Endothelial cell of umbilical vein (primary cell): ENCODE measurements around the gene AURKB. TPM values are rescaled to one million over a fixed set of nuclear protein-coding genes. Genes with fewer than 3 reads are reported as not detected.
"Not testable (repeated sequence)": the region's sequence is repeated elsewhere in the genome, so short reads cannot be mapped to it uniquely, and the experiment has no call there.

ENCODE experiments used
- BruUV-seq: library from RNA; stranded (reverse); fragments of 400-500 nt; replicated peaks from 2 replicates; lab custom pipeline; 2021; lab: Mats Ljungman, UMichigan
- CTCF ChIA-PET: fragments of 300-600, 350-600 bp; sonication (Branson Sonifier 250); formaldehyde crosslinking; loops from one replicate; lab custom pipeline; 2021; ENCODE audit warnings: antibody characterized with exemption, inconsistent platforms; lab: Charles Lee
- POLR2A ChIA-PET: fragments of 300-600, 350-600 bp; sonication (Branson Sonifier 250); formaldehyde crosslinking; loops from one replicate; lab custom pipeline; 2021; ENCODE audit warnings: antibody characterized with exemption, inconsistent platforms; lab: Charles Lee
- DNase-seq: peaks from one replicate; pipeline ENCODE4 v3.0.0-alpha.2; 2011; ENCODE audit warnings: low read depth, low spot score
- FAIRE-seq: peaks from 2 replicates; lab custom pipeline; 2011; peaks lifted over from hg19 to GRCh38; lab: Jason Lieb, UNC
- H2AFZ ChIP-seq: 2 replicates; pipeline ENCODE4 v1.6.0; 2012; ENCODE audit warnings: low read depth, low read length, control low read depth, inconsistent platforms
- H3K27ac ChIP-seq: 2 replicates; pipeline ENCODE4 v1.5.1; 2011; ENCODE audit warnings: low read depth, mild to moderate bottlenecking, control low read depth, low read length, moderate library complexity; ENCODE audit not compliant: insufficient read depth
- H3K27me3 ChIP-seq, 2 experiments: 2 replicates each; pipeline versions ENCODE4 v1.6.0 to v1.6.1; 2011; ENCODE audit warnings: low read length in 2 of 2, mixed read lengths in 1 of 2; ENCODE audit not compliant: control insufficient read depth in 2 of 2, insufficient read depth in 2 of 2
- H3K36me3 ChIP-seq, 2 experiments: 2 replicates in 1 of 2; 3 replicates in 1 of 2; pipeline ENCODE4 v1.5.1; 2011; ENCODE audit warnings: low read length in 2 of 2, mild to moderate bottlenecking in 1 of 2, moderate library complexity in 1 of 2; ENCODE audit not compliant: control insufficient read depth in 2 of 2, insufficient read depth in 2 of 2; ENCODE audit errors: extremely low read depth in 1 of 2
- H3K4me1 ChIP-seq: 3 replicates; pipeline ENCODE4 v1.5.1; 2011; ENCODE audit warnings: mild to moderate bottlenecking, low read length; ENCODE audit not compliant: control insufficient read depth, insufficient read depth; ENCODE audit errors: extremely low read depth
- H3K4me2 ChIP-seq: 2 replicates; pipeline ENCODE4 v1.6.1; 2011; ENCODE audit warnings: low read length, control low read depth, mixed read lengths; ENCODE audit not compliant: insufficient read depth
- H3K4me3 ChIP-seq, 3 experiments: fragments of 200-600 bp in 1 of 3; sonication (generic), shearing (Covaris generic) in 1 of 3; replicated peaks in 1 of 3; 2 replicates each; pipeline ENCODE4 v1.5.1; 2011 to 2016; ENCODE audit warnings: control low read depth in 3 of 3, low read length in 3 of 3, mild to moderate bottlenecking in 2 of 3, inconsistent platforms in 1 of 3, low read depth in 1 of 3, moderate library complexity in 1 of 3; ENCODE audit not compliant: insufficient read depth in 1 of 3
- H3K79me2 ChIP-seq: 2 replicates; pipeline ENCODE4 v1.6.0; 2012; ENCODE audit warnings: low read length, inconsistent platforms; ENCODE audit not compliant: control insufficient read depth, insufficient read depth
- H3K9ac ChIP-seq: replicated peaks from 2 replicates; pipeline ENCODE3; 2011; ENCODE audit warnings: low read length, control low read depth; ENCODE audit not compliant: insufficient read depth; ENCODE audit errors: extremely low read depth
- H3K9me1 ChIP-seq: replicated peaks from 3 replicates; pipeline ENCODE4 v1.6.0; 2011; ENCODE audit warnings: mild to moderate bottlenecking, low read length; ENCODE audit not compliant: control insufficient read depth, insufficient read depth; ENCODE audit errors: extremely low read depth
- H3K9me3 ChIP-seq: replicated peaks from 2 replicates; pipeline ENCODE4 v1.5.1; 2012; ENCODE audit warnings: low read length, inconsistent platforms; ENCODE audit not compliant: control insufficient read depth, insufficient read depth
- H4K20me1 ChIP-seq: replicated peaks from 2 replicates; pipeline ENCODE3; 2011; ENCODE audit warnings: mild to moderate bottlenecking, low read length; ENCODE audit not compliant: control insufficient read depth, insufficient read depth; ENCODE audit errors: extremely low read depth
- EZH2 ChIP-seq: IDR thresholded peaks from 2 replicates; pipeline ENCODE4 v1.6.1; 2012; ENCODE audit warnings: borderline replicate concordance, low read depth, mild to moderate bottlenecking, moderate library complexity, low read length, inconsistent platforms; ENCODE audit not compliant: severe bottlenecking
- GATA2 ChIP-seq: IDR thresholded peaks from 2 replicates; pipeline ENCODE4 v1.7.0; 2011; ENCODE audit warnings: low read depth, mild to moderate bottlenecking, moderate library complexity, mixed read lengths, low read length; ENCODE audit not compliant: insufficient read length, insufficient read depth
- JUN ChIP-seq: IDR thresholded peaks from 2 replicates; pipeline ENCODE4 v1.6.1; 2011; ENCODE audit warnings: borderline replicate concordance, low read depth; ENCODE audit not compliant: insufficient read length, insufficient read depth
- dilution Hi-C: fragments of 300-500 bp; cut with MboI; formaldehyde crosslinking; loops from one replicate; pipeline ENCODE4 v1.15.0; 2019; ENCODE audit warnings: low sequenced_read_pairs; ENCODE audit not compliant: extremely low pct_ligation_motif_present
- intact Hi-C: fragments of 100-400 bp; cut with micrococcal nuclease; formaldehyde crosslinking; loops from one replicate; pipeline ENCODE4 v1.10.0; 2022
- polyA plus RNA-seq, 4 experiments: library from polyadenylated mRNA; depleted of rRNA in 3 of 4; stranded (reverse) in 3 of 4; unstranded in 1 of 4; fragments of >200 nt; gene quantifications; 2 replicates each; pipeline versions ENCODE4 v1.2.1 to v1.2.3, GENCODE V29; 2011 to 2012; ENCODE audit warnings: missing spikeins in 1 of 4
- total RNA-seq: library from RNA; stranded (reverse); gene quantifications from 2 replicates; pipeline ENCODE4 v1.2.3, GENCODE V29; 2021
- TF ChIP-seq, protein P1 (sequence below), 2 donors: IDR thresholded peaks; 1 replicate in 1 of 2; 2 replicates in 1 of 2; pipeline ENCODE4 v1.5.1; 2011; ENCODE audit warnings: low read length in 2 of 2, mild to moderate bottlenecking in 2 of 2, moderate library complexity in 2 of 2, control low read depth in 1 of 2, inconsistent platforms in 1 of 2, low read depth in 1 of 2; ENCODE audit not compliant: insufficient read depth in 1 of 2; ENCODE audit errors: extremely low read depth in 1 of 2

The AURKB gene
- total and polyA plus RNA-seq, 2 donors (not counting 3 experiments of a cell fraction or from before 2014, with no cell fraction given), result 67.8 to 107 TPM

GRCh38 chr17:8253801-8254200 lies 43.4 kb upstream of the AURKB start:
- H3K79me2 ChIP-seq, result peaks cover 33% of the 10 kb centered on the region
- CTCF ChIA-PET, result interaction anchor here (0.5 to 1.7 kb wide), 4 partner anchors 42 to 156 kb away, joined by 3 to 16 read pairs (median 5); partner anchors contain the start of gene SLC25A35

GRCh38 chr17:8251411-8251810 lies 41.0 kb upstream of the AURKB start:
- Histone ChIP-seq H3K79me2 (peaks cover 33% of the 10 kb centered on the region), H3K4me1 (peaks cover 14% of the 10 kb centered on the region), H3K36me3 (peaks cover 3 to 13% of the 10 kb centered on the region in 2 experiments)
- H3K9ac ChIP-seq, intact Hi-C loops, H3K4me2 ChIP-seq, H4K20me1 ChIP-seq, FAIRE-seq, H3K9me3 ChIP-seq, H3K27ac ChIP-seq, POLR2A ChIA-PET, H3K9me1 ChIP-seq, H2AFZ ChIP-seq, dilution Hi-C loops, DNase-seq, BruUV-seq, H3K4me3 ChIP-seq, H3K27me3 ChIP-seq: not testable (repeated sequence)
- CTCF ChIA-PET, result interaction anchor here (2.2 kb wide), 1 partner anchor 50 kb away, joined by 6 read pairs; no protein-coding TSS in a partner anchor

More at GRCh38 chr17:8253801-8254200, 43.4 kb upstream of the AURKB start:
- DNase-seq (peak; percentile 26), FAIRE-seq (peak; percentile 82)
- H2AFZ ChIP-seq, result no peak overlapping the region
- no peak overlapping the region for H3K4me3 ChIP-seq
- no peak overlapping the region for H3K9ac ChIP-seq
- no peaks in the 10 kb centered on the region for H4K20me1 ChIP-seq
- TF ChIP-seq GATA2 (no peak), JUN (no peak), EZH2 (no peak)
- TF ChIP-seq, protein P1, sequence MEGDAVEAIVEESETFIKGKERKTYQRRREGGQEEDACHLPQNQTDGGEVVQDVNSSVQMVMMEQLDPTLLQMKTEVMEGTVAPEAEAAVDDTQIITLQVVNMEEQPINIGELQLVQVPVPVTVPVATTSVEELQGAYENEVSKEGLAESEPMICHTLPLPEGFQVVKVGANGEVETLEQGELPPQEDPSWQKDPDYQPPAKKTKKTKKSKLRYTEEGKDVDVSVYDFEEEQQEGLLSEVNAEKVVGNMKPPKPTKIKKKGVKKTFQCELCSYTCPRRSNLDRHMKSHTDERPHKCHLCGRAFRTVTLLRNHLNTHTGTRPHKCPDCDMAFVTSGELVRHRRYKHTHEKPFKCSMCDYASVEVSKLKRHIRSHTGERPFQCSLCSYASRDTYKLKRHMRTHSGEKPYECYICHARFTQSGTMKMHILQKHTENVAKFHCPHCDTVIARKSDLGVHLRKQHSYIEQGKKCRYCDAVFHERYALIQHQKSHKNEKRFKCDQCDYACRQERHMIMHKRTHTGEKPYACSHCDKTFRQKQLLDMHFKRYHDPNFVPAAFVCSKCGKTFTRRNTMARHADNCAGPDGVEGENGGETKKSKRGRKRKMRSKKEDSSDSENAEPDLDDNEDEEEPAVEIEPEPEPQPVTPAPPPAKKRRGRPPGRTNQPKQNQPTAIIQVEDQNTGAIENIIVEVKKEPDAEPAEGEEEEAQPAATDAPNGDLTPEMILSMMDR (IDR thresholded peaks at IDR 0.05; ENCODE audit: extremely low read depth in 1 of 2, insufficient read depth in 1 of 2, low read depth in 1 of 2, low read length in 2 of 2), result peak; percentile 31 to 36
- H3K9me3 ChIP-seq, result no peaks in the 10 kb centered on the region
- BruUV-seq, result no TSS peak
- H3K27ac ChIP-seq, result no peak overlapping the region
- H3K4me1 ChIP-seq, result peaks cover 12% of the 10 kb centered on the region
- H3K4me2 ChIP-seq, result no peak overlapping the region
- dilution Hi-C loops, result no loop called here
- H3K9me1 ChIP-seq, result no peaks in the 10 kb centered on the region
- intact Hi-C loops, result loop anchor here (1.0 kb wide), 1 partner anchor 46 kb away; no protein-coding TSS in a partner anchor
- H3K27me3 ChIP-seq, result no peaks in the 10 kb centered on the region
- POLR2A ChIA-PET, result no interaction called here
- peaks cover 9 to 22% of the 10 kb centered on the region in 2 experiments for H3K36me3 ChIP-seq
